HG02623 (cell line): ENCODE measurements around the gene UBC.
"Not testable (repeated sequence)": the region's sequence is repeated elsewhere in the genome, so short reads cannot be mapped to it uniquely, and the experiment has no call there.

Experiments used
- ATAC-seq: cut with Tn5 transposase; IDR thresholded peaks from one replicate; pipeline ENCODE4 v1.9.1; 2021; ENCODE audit warnings: moderate library complexity; ENCODE audit not compliant: unreplicated experiment

UBC gene

DNA sequence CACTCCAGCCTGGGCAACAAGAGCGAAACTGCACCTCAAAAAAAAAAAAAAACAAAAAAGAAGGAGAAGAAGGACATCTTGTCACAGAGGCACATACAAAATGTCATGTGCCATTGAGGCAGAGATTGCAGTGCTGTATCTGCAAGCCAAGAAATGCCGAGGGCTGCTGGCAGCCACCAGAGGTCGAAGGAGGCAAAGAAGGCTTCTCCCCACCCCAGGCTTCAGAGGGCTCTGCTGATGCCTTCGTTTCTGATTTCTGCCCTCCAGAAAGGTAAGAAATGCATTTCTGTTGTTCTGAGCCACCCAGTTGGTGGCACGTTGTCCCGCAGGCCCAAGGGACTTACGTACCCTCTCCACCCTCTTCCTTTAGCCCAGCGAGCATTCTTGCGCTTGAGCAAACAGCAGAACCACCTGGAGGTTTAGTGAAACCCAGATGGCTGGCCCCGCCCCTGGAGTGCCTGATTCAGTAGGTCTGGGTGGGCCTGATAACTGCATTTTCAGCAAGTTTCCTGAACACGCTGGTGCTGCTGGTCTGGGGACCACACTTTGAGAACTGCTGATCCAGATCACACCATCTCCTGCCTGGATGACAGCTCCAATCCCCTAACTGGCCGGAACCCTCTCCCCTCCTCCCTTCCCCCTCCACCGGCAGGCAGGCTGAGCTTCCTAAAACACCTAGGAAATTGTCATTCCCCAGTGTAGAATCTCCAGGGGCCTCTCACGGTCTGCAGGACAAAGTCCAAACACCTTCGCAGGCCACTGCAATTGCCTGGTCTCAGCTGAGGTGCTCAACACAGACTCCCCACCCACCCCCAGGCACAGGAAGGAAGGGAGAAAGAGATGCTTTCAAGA is 29.6 kb downstream of the UBC start:
- ATAC-seq, result peak; percentile 86

DNA sequence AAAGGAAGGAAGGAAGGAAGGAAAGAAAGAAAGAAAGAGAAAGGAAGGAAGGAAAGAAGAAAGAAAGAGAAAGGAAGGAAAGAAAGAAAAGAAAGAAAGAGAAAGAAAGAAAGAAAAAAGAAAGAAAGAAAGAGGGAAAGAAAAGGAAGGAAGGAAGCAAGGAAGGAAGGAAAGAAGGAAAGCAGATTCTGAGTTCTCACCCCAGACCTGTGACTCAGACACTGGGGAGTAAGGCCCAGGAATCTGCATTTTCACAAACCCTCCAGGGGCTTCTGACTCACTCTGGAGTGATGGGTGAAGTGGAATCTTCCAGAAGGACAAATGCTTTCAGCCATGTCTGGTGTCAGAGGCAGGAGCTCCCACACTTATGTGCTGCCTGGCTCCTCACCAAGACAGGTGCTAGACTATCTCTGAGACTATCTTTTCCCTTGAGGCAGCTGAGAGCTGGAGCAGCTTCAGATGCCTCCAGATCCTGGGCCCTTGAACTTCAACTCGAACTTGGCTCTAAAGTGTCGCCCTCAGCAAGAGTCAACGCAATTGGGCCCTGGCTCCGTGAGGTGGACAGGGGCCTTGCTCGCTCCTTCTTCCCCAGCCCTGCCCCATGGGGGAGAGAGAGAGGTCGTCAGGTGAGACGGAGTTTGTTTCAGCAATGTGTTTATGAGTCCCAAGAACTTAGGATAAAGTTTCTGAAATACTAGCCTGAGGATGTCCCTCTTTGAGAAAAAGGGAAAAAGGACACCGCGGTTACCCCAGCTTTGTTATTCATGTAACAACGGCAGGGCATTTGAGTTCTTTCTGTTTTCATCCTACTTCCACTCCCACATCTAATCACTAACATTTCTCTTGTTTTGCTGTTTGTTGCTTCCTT is 31.0 kb downstream of the UBC start:
- no peak for ATAC-seq

DNA sequence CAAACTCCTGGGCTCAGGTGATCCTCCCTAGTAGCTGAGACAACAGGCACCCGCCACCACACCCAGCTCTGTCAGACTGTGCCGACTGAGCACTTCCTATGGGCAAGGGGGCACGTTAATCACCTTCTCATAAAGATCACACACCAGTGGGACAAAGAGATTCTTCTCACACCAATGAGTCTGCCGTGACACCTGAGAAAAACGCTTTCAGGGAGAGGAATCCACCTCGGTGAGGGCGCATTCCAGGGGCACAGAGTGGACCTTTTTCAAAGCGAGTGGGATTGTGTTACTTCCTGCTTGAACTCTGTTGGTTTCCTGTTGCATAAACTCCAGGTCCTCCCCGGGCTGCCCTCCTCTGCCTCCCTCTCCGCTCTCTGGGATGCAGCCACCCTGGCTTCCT is 33.3 kb downstream of the UBC start:
- no peak for ATAC-seq

DNA sequence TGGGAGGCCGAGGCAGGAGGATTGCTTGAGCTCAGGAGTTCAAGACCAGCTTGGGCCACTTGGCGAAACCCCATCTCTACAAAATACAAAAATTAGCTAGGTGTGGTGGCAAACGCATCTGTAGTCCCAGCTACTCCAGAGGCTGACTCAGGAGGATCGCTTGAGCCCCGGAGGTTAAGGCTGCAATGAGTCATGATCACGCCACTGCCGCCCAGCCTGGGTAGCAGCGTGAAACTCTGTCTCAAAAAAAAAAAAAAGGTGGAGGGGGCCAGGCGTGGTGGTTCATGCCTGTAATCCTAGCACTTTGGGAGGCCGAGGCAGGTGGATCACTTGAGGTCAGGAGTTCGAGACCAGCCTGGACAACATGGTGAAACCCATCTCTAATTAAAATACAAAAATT is 34.1 kb downstream of the UBC start:
- ATAC-seq, result not testable (repeated sequence)

GRCh38 chr12:124878795-124879516 is 35.5 kb downstream of the UBC start:
- ATAC-seq, result no peak

GRCh38 chr12:124877423-124877822 is 37.0 kb downstream of the UBC start:
- no peak for ATAC-seq

- ATAC-seq, result no peak
Measured at GRCh38 chr12:124876171-124876570, 38.3 kb downstream of the UBC start.

- no peak for ATAC-seq
Measured at GRCh38 chr12:124875803-124876132, 38.7 kb downstream of the UBC start.

GRCh38 chr12:124874988-124875802 is 39.3 kb downstream of the UBC start:
- ATAC-seq, result no peak

DNA sequence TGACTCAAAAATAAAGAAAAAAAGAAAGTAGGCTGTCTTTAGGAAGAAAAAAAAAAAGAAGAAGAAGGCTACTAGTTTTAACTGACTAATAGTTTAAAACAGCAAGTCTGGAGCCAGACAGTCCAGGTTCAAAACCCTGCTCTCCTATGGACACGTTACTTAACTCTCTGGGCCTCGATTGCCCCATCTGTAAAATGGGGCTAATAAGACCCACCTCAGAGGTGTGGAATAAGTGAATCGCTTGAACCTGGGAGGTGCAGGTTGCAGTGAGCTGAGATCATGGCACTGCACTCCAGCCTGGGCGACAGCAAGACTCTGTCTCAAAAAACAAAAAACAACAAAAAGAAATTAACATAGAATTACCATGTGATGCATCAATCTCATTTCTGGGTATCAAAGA is 40.3 kb downstream of the UBC start:
- no peak for ATAC-seq

DNA sequence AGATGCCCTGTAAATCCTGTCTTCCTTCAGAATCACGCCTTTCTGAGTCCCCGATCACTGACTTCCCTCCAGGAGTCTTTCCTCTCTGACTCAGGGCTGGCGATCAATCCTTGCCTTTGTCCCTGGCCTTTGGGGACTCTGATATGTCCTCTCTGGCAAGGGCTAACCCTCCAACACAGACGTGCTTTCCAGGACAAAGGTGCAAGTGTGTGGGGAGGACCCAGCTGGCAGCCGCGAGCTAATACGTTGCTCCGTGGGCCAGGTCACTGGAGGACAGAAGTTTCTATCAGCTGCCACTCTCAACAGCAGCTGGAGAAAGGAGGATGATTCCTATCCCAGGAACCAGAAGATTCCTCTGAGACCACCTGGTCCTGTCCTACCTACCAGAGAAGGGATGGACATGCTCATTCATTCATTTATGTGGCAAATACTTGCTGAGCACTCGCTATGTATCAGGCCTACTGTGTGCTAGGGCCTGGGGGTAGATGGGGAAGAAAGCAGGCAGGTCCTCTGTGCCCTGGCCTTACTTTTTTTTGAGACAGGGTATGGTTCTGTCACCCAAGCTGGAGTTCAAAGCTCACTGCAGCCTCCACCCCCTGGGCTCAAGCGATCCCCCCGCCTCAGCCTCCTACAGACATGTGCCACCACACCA is 42.3 kb downstream of the UBC start:
- no peak for ATAC-seq

DNA sequence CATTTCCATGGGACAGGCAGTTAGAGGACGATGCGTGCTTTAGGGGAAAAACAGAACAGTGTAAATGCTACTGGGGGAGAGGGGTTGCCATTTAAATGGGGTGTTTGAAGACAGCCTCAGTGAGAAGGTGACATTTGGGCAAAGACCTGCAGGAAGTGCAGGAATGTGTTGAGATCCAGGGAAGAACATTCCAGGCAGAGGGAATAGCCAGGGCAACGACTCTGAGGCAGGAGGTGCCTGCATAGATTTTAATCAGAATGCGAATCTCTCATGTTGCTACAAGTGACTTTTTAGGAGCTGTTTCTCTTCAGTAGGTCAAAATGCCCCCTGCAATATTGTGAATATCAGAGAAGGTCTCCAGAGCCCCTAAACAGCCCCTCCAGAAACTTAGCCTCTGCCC is 43.2 kb downstream of the UBC start:
- no peak for ATAC-seq

DNA sequence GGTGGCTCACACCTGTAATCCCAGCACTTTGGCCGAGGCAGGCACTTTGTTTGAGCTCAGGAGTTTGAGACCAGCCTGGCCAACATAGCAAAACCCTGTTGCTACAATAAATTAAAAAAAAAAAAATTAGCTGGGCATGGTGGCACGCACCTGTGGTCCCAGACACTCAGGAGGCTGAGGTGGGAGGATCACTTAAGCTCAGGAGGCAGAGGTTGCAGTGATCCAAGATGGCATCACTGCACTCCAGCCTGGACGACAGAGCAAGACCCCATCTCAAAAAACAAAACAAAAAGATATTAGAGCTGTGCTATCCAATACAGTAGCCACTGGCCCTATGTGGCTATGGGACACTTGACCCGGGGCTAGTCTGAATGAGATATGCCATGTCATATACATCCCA is 43.9 kb downstream of the UBC start:
- ATAC-seq, result no peak

GRCh38 chr12:124869059-124869665 is 45.3 kb downstream of the UBC start:
- no peak for ATAC-seq

DNA sequence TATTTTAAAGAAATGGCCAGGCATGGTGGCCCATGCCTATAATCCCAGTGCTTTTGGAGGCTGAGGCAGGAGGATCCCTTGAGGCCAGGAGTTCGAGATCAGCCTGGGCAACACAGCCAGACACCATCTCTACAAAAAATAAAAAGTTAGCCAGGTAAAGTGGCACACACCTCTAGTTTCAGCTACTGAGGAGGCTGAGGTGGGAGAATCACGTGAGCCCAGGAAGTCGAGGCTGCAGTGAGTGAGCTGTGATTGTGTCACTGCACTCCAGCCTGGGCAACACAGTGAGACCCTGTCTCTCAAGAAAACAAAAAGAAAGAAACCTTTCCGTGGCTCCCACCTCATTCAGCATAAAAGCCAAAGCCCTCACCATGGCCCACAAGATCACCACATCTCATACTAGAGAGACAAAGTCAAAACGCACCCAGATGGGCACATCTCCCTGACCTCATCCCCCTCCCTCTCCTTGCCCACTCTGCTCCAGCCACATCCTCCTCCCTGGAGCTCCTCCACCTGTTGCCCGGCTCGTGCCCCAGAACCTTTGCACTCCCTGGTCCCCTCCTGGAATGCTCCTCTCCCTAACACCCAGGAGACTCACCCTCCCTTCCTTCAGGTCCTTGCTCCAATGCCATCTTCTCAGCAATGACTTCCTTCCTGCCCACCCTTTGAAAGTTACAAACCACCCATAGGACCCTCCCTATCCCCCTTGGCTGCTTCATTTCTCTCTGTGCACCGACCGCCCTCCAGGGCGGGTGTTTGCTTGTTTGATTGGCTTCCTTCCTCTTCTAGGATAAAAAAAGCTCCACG is 46.0 kb downstream of the UBC start:
- ATAC-seq, result no peak

DNA sequence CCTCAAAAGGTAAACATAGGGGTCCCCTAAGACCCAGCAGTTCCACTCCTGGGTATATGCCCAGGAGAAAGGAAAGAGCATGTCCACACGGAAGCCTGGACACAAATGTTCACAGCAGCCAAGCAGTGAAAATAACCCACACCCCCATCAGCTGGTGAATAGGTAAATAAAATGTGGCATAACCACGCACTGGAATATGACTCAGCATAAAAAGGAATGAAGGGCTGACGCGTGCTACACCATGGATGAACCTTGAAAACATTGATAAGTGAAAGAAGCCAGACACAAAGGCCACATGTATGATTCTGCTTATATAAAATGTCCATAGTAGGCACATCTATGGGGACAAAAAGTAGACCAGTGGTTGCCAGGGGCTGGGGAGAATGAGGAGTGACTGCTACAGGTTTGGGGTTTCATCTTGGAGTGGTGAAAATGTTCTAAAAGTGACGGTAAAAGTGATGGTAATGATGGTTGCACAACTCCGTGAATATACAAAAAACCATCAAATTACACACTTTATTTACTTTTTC is 47.0 kb downstream of the UBC start:
- no peak for ATAC-seq

DNA sequence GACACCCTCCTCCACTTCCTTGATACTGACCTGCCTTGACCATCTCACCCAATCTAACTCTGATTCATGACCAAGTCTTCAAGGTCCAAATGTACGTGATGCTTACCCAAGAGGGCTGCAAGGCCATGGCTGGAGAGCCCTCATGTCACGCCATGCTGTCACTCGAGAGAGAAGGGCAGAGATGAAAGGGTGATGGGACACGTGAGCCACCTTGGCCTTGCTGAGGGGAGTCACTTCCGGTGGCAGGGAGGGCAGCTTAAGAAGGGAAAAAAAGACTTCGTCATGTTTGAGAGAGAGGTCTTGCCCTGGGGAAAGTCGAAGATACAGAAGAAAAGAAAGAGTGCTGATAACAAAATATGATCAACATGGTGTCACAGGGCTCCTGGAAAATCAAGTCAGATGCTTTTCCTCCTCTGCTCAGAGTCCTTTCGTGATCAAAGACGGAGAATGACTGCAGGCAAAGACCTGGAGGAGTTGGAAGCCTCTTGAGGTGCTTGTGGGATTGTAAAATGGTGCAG is 47.5 kb downstream of the UBC start:
- ATAC-seq, result no peak

DNA sequence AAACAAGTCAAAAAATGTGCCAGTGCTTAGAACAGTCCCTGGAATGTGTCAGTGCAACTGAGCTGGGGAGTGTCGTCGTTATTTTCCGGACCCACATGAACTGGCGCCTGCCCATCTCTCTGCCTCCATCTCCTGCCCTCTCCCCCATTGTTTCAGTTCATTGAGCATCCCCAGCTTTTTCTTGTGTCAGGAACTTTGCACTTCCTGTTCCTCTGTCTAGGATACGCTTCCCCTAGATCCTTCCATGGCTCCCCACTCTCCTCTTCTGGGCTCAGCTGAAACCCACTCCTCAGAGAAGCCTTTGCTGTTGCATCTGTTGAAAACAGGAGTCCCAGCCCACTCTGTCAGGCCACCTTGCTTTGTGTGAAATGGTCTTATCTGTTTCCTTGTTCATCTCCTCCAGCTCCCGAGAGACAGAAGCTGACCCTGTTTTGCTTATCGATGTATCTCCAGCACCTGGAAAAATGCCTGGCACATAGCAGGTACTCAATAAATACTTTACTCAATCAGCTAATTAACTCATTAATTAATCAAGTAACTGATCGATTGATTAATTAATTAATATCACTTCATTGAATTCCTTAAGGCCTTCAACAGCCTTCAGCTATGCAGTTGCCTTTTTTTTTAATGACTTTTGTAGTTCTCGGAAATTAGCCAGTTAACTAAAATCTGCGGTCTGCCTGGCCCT is 48.1 kb downstream of the UBC start:
- ATAC-seq, result no peak
